K562 (cell line): ENCODE measurements around the gene LRRC27. TPM values are rescaled to one million over a fixed set of nuclear protein-coding genes. Genes with fewer than 3 reads are reported as not detected.

ENCODE experiments used
- ATAC-seq: fragments of 200-7000 bp; cut with Tn5 transposase; 3 replicates; pipeline ENCODE4 v1.9.1; 2020; ENCODE audit warnings: moderate library complexity
- BruUV-seq: library from RNA; stranded (reverse); fragments of 400-500 nt; replicated peaks from 2 replicates; lab custom pipeline; 2021; lab: Mats Ljungman, UMichigan
- CTCF ChIA-PET: fragments of 300-600 bp; formaldehyde crosslinking; extraction: SDS; loops from one replicate; lab custom pipeline; 2021; ENCODE audit warnings: low intra/inter-chr PET ratio; lab: Yijun Ruan, JAX
- POLR2A ChIA-PET: fragments of 300-600, 350-650 bp; sonication (Branson Sonifier 250); formaldehyde crosslinking; extraction: SDS; loops from one replicate; lab custom pipeline; 2021; ENCODE audit warnings: antibody characterized with exemption, inconsistent platforms; lab: Yijun Ruan, JAX
- DNase-seq, 4 experiments: peaks; one replicate each; pipeline versions ENCODE4 v3.0.0 to v3.0.0-alpha.2; 2011 to 2018; ENCODE audit warnings: low spot score in 3 of 4, mixed read lengths in 3 of 4; ENCODE audit errors: extremely low read depth in 1 of 4
- FAIRE-seq: peaks from 2 replicates; lab custom pipeline; 2011; peaks lifted over from hg19 to GRCh38; lab: Jason Lieb, UNC
- H2AFZ ChIP-seq: 2 replicates; pipeline ENCODE4 v1.6.0; 2011; ENCODE audit warnings: low read depth, low read length, control low read depth, inconsistent platforms
- H3K27ac ChIP-seq: fragments of 200-600 bp; 3 replicates; pipeline ENCODE4 v1.8.0; 2011; ENCODE audit warnings: low read depth, mild to moderate bottlenecking, control low read depth, inconsistent platforms, low read length, moderate library complexity, mixed read lengths; ENCODE audit errors: extremely low read depth
- H3K27me3 ChIP-seq, 2 experiments: fragments of 300-600 bp in 1 of 2; 2 replicates in 1 of 2; 3 replicates in 1 of 2; pipeline versions ENCODE4 v1.6.0 to v1.8.0; 2011; ENCODE audit warnings: inconsistent platforms in 2 of 2, low read length in 2 of 2, mild to moderate bottlenecking in 1 of 2, mixed read lengths in 1 of 2, moderate library complexity in 1 of 2; ENCODE audit not compliant: control insufficient read depth in 2 of 2, insufficient read depth in 2 of 2
- H3K36me3 ChIP-seq: fragments of 300-600 bp; 3 replicates; pipeline ENCODE4 v1.8.0; 2011; ENCODE audit warnings: mild to moderate bottlenecking, low read length, inconsistent platforms; ENCODE audit not compliant: control insufficient read depth, insufficient read depth
- H3K4me1 ChIP-seq, 2 experiments: fragments of 200-600 bp in 1 of 2; replicated peaks in 1 of 2; 2 replicates in 1 of 2; 3 replicates in 1 of 2; pipeline versions ENCODE4 v1.5.1 to v1.8.0; 2011; ENCODE audit warnings: inconsistent platforms in 2 of 2, low read length in 2 of 2, mild to moderate bottlenecking in 1 of 2, mixed read lengths in 1 of 2, moderate library complexity in 1 of 2; ENCODE audit not compliant: control insufficient read depth in 2 of 2, insufficient read depth in 2 of 2
- H3K4me2 ChIP-seq: 2 replicates; pipeline ENCODE4 v1.6.1; 2011; ENCODE audit warnings: low read length, control low read depth, inconsistent platforms, mixed read lengths; ENCODE audit not compliant: insufficient read depth
- H3K4me3 ChIP-seq: fragments of 200-600 bp; sonication (generic), shearing (Covaris generic); 2 replicates; pipeline ENCODE4 v1.5.1; 2016; ENCODE audit warnings: control low read depth, inconsistent platforms
- H3K79me2 ChIP-seq: fragments of 200-600 bp; 3 replicates; pipeline ENCODE4 v1.8.0; 2011; ENCODE audit warnings: low read length, inconsistent platforms; ENCODE audit not compliant: control insufficient read depth, insufficient read depth
- H3K9ac ChIP-seq, 2 experiments: 2 replicates each; pipeline versions ENCODE4 v1.6.0 to v1.6.1; 2011; ENCODE audit warnings: low read depth in 2 of 2, low read length in 2 of 2, control low read depth in 1 of 2, inconsistent platforms in 1 of 2, mild to moderate bottlenecking in 1 of 2, mixed read lengths in 1 of 2; ENCODE audit not compliant: insufficient read depth in 1 of 2
- H3K9me1 ChIP-seq: one replicate; pipeline ENCODE4 v1.6.0; 2011; ENCODE audit warnings: inconsistent platforms, mild to moderate bottlenecking, low read length, moderate library complexity; ENCODE audit not compliant: control insufficient read depth, insufficient read depth
- H3K9me3 ChIP-seq: replicated peaks from 2 replicates; pipeline ENCODE4 v1.5.1; 2011; ENCODE audit warnings: low read depth, low read length, inconsistent platforms; ENCODE audit not compliant: control insufficient read depth, insufficient read depth
- H4K20me1 ChIP-seq: replicated peaks from 2 replicates; pipeline ENCODE4 v1.6.1; 2011; ENCODE audit warnings: low read length, inconsistent platforms, mixed read lengths; ENCODE audit not compliant: control insufficient read depth, insufficient read depth
- CAMTA2 ChIP-seq: fragments of 250-450 bp; sonication (Bioruptor Pico); conservative IDR thresholded peaks from 2 replicates; pipeline ENCODE4 v1.5.1; 2022
- CBX1 ChIP-seq: sonication (generic); IDR thresholded peaks from 2 replicates; pipeline ENCODE4 v1.6.1; 2016; ENCODE audit warnings: antibody characterized with exemption, low read depth, mild to moderate bottlenecking
- CCAR2 ChIP-seq: fragments of 200-400 bp; formaldehyde crosslinking; IDR thresholded peaks from 2 replicates; pipeline ENCODE4 v1.6.1; 2017; ENCODE audit warnings: mild to moderate bottlenecking, low read depth, low read length
- CHCHD3 ChIP-seq: fragments of 250-450 bp; sonication (Bioruptor Pico); IDR thresholded peaks from 2 replicates; pipeline ENCODE4 v2.1.2; 2022; ENCODE audit warnings: mild to moderate bottlenecking
- CREBBP ChIP-seq: IDR thresholded peaks from one replicate; pipeline ENCODE4 v1.6.1; 2012; ENCODE audit warnings: low read depth, mild to moderate bottlenecking, control low read depth, inconsistent platforms, low read length
- EP300 ChIP-seq: IDR thresholded peaks from 2 replicates; pipeline ENCODE4 v1.6.1; 2012; ENCODE audit warnings: low read length, improper control_type of control experiment
- GTF2F1 ChIP-seq: IDR thresholded peaks from 2 replicates; pipeline ENCODE4 v1.6.1; 2011; ENCODE audit warnings: low read depth, low read length, improper control_type of control experiment
- HMGXB4 ChIP-seq: sonication (generic); formaldehyde crosslinking; IDR thresholded peaks from 2 replicates; pipeline ENCODE4 v1.8.1; 2023; ENCODE audit warnings: mild to moderate bottlenecking, missing genetic modification reagents
- KDM5B ChIP-seq: fragments of 200-600 bp; sonication (generic); IDR thresholded peaks from 2 replicates; pipeline ENCODE4 v1.6.1; 2012; ENCODE audit warnings: low read depth, mild to moderate bottlenecking, moderate library complexity, low read length, control low read depth, inconsistent platforms; ENCODE audit not compliant: insufficient replicate concordance
- MLLT1 ChIP-seq, 2 experiments: fragments of 450-650 bp; IDR thresholded peaks; 2 replicates each; pipeline ENCODE4 v1.6.1; 2016
- MYBL2 ChIP-seq, 2 experiments: fragments of 450-650 bp in 1 of 2; sonication (generic) in 1 of 2; formaldehyde crosslinking in 1 of 2; IDR thresholded peaks; 2 replicates each; pipeline versions ENCODE4 v1.6.1 to v1.8.1; 2017 to 2022; ENCODE audit warnings: borderline replicate concordance in 1 of 2, inconsistent platforms in 1 of 2, low read depth in 1 of 2, mild to moderate bottlenecking in 1 of 2, missing genetic modification reagents in 1 of 2, moderate library complexity in 1 of 2
- POLR2AphosphoS2 ChIP-seq: IDR thresholded peaks from 2 replicates; pipeline ENCODE4 v1.6.1; 2012; ENCODE audit warnings: low read length, improper control_type of control experiment
- RNF219 ChIP-seq: fragments of 250-450 bp; sonication (Bioruptor Pico); IDR thresholded peaks from 2 replicates; pipeline ENCODE4 v1.5.0; 2022; ENCODE audit warnings: mild to moderate bottlenecking
- ZHX1 ChIP-seq: fragments of 150-350 bp; conservative IDR thresholded peaks from 2 replicates; pipeline ENCODE4 v1.6.1; 2014; ENCODE audit warnings: low read length
- ZNF224 ChIP-seq: sonication (generic); formaldehyde crosslinking; IDR thresholded peaks from 2 replicates; pipeline ENCODE4 v1.8.0; 2022; ENCODE audit warnings: mild to moderate bottlenecking, missing genetic modification reagents
- WGBS: fragments of 100-300 bp; shearing (Covaris generic); methylation state at CpG from one replicate; pipeline ENCODE4 v1.1.6; 2016; ENCODE audit warnings: low coverage, mixed read lengths; ENCODE audit not compliant: insufficient coverage; ENCODE audit errors: missing lambda C conversion rate; 5-methylcytosine and 5-hydroxymethylcytosine counted together
- in situ Hi-C: fragments of 300-500 bp; cut with MboI; formaldehyde crosslinking; loops from 4 replicates; pipeline ENCODE4 v1.15.0; 2018; ENCODE audit warnings: inconsistent platforms, mixed read lengths
- intact Hi-C: fragments of 100-400 bp; cut with micrococcal nuclease; formaldehyde crosslinking; loops from 2 replicates; pipeline ENCODE4 v1.14.2; 2022
- polyA plus RNA-seq, 8 experiments: library from polyadenylated mRNA; depleted of rRNA in 4 of 8; stranded (reverse) in 5 of 8; unstranded in 3 of 8; fragments of >200 nt; fragmentation: Nextera tagmentation in 2 of 8; fragmentation: Illumina TruSeq in 1 of 8; extraction: Ambion mirVana in 2 of 8; extraction: Trizol in 1 of 8; gene quantifications; 2 replicates each; pipeline versions ENCODE4 v1.2.1 to v1.2.3, GENCODE V29; 2011 to 2014; ENCODE audit warnings: inconsistent platforms in 1 of 8, missing spikeins in 1 of 8
- total RNA-seq, 7 experiments: library from RNA; depleted of rRNA in 6 of 7; stranded (reverse); fragments of >200 nt in 6 of 7; fragmentation: Illumina TruSeq in 2 of 7; extraction: Trizol in 2 of 7; gene quantifications; 2 replicates each; pipeline versions ENCODE4 v1.2.1 to v1.2.3, GENCODE V29; 2011 to 2021; ENCODE audit warnings: low replicate concordance in 1 of 7

LRRC27 gene
- total and polyA plus RNA-seq, 9 of the 15 experiments (the other 6 are each of a cell fraction or from before 2014, with no cell fraction given): 0.10 to 2.7 (median 1.4) TPM

- DNase-seq (no peak), ATAC-seq (no peak), FAIRE-seq (no peak)
- BruUV-seq: no TSS peak
- H4K20me1 ChIP-seq: no peaks in the 10 kb centered on the region
- H3K4me3 ChIP-seq: no peak overlapping the region
- no peaks in the 10 kb centered on the region for H3K79me2 ChIP-seq
- H3K9me3 ChIP-seq: no peaks in the 10 kb centered on the region
- H3K4me1 ChIP-seq: peaks cover 0 to 10% of the 10 kb centered on the region in 2 experiments; a peak in 2 of 5 replicates
- no peaks in the 10 kb centered on the region for H3K9me1 ChIP-seq
- H3K36me3 ChIP-seq: no peaks in the 10 kb centered on the region
- intact Hi-C loops (no loop called here), in situ Hi-C loops (no loop called here)
- ChIA-PET CTCF (no interaction called here), POLR2A (no interaction called here)
- H3K27me3 ChIP-seq: peaks cover 8 to 46% of the 10 kb centered on the region in 2 experiments; a peak in 3 of 5 replicates
- 30% methylated on average over 7 of the region's 14 CpGs for WGBS
- H3K27ac ChIP-seq: no peak overlapping the region
- no peak overlapping the region for H3K9ac ChIP-seq
- H3K4me2 ChIP-seq: no peak overlapping the region
- H2AFZ ChIP-seq: no peak overlapping the region
- TF ChIP-seq KDM5B (no peak), MLLT1 (IDR thresholded peaks at IDR 0.05) (no peak), MYBL2 (IDR thresholded peaks at IDR 0.05; ENCODE audit: low read depth) (no peak), MYBL2 (CRISPR knock-in tag; IDR thresholded peaks at IDR 0.05; ENCODE audit: borderline replicate concordance) (no peak), ZNF224 (CRISPR knock-in tag) (no peak), RNF219 (no peak), CREBBP (no peak), ZHX1 (no peak), POLR2AphosphoS2 (no peak), CHCHD3 (CRISPR knock-in tag) (no peak), CCAR2 (no peak), EP300 (no peak), CAMTA2 (CRISPR knock-in tag) (no peak), HMGXB4 (CRISPR knock-in tag) (no peak), GTF2F1 (no peak), CBX1 (no peak)
These were observed 42.6 kb downstream of the LRRC27 start for GRCh38 chr10:132374612-132375011.
